ENCODE results near the gene VPS37B.

Gene VPS37B

GRCh38 chr12:122820138-122820537 lies 75.8 kb downstream of the VPS37B start:
- peak in 1 of 2 experiments; percentile 56 for DNase-seq (ENCODE audit: low read depth in 1 of 2, low spot score in 1 of 2)
- Histone ChIP-seq H3K27me3 (ENCODE audit: insufficient read depth, poor library complexity, severe bottlenecking) (no peaks in the 10 kb centered on the region), H3K27ac (replicated peaks) (peak overlapping the region; percentile 64), H3K4me3 (replicated peaks; ENCODE audit: insufficient read depth, low read length) (no peak overlapping the region)
- TF ChIP-seq, protein P1, sequence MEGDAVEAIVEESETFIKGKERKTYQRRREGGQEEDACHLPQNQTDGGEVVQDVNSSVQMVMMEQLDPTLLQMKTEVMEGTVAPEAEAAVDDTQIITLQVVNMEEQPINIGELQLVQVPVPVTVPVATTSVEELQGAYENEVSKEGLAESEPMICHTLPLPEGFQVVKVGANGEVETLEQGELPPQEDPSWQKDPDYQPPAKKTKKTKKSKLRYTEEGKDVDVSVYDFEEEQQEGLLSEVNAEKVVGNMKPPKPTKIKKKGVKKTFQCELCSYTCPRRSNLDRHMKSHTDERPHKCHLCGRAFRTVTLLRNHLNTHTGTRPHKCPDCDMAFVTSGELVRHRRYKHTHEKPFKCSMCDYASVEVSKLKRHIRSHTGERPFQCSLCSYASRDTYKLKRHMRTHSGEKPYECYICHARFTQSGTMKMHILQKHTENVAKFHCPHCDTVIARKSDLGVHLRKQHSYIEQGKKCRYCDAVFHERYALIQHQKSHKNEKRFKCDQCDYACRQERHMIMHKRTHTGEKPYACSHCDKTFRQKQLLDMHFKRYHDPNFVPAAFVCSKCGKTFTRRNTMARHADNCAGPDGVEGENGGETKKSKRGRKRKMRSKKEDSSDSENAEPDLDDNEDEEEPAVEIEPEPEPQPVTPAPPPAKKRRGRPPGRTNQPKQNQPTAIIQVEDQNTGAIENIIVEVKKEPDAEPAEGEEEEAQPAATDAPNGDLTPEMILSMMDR (IDR thresholded peaks at IDR 0.05; ENCODE audit: insufficient read depth, low read length), result no peak
- peak; percentile 54; the same call in 1 of the 2 replicates for TF ChIP-seq SPI1 (IDR thresholded peaks at IDR 0.05; ENCODE audit: borderline replicate concordance, low read depth)

- TF ChIP-seq POLR2AphosphoS5 (IDR thresholded peaks at IDR 0.05; ENCODE audit: low read depth) (no peak), GABPA (IDR thresholded peaks at IDR 0.05; ENCODE audit: low read depth) (no peak), SPI1 (IDR thresholded peaks at IDR 0.05; ENCODE audit: borderline replicate concordance, low read depth) (no peak)
- TF ChIP-seq, protein P1 (IDR thresholded peaks at IDR 0.05; ENCODE audit: insufficient read depth, low read length), result no peak
- TF ChIP-seq, protein P2, sequence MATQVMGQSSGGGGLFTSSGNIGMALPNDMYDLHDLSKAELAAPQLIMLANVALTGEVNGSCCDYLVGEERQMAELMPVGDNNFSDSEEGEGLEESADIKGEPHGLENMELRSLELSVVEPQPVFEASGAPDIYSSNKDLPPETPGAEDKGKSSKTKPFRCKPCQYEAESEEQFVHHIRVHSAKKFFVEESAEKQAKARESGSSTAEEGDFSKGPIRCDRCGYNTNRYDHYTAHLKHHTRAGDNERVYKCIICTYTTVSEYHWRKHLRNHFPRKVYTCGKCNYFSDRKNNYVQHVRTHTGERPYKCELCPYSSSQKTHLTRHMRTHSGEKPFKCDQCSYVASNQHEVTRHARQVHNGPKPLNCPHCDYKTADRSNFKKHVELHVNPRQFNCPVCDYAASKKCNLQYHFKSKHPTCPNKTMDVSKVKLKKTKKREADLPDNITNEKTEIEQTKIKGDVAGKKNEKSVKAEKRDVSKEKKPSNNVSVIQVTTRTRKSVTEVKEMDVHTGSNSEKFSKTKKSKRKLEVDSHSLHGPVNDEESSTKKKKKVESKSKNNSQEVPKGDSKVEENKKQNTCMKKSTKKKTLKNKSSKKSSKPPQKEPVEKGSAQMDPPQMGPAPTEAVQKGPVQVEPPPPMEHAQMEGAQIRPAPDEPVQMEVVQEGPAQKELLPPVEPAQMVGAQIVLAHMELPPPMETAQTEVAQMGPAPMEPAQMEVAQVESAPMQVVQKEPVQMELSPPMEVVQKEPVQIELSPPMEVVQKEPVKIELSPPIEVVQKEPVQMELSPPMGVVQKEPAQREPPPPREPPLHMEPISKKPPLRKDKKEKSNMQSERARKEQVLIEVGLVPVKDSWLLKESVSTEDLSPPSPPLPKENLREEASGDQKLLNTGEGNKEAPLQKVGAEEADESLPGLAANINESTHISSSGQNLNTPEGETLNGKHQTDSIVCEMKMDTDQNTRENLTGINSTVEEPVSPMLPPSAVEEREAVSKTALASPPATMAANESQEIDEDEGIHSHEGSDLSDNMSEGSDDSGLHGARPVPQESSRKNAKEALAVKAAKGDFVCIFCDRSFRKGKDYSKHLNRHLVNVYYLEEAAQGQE (IDR thresholded peaks at IDR 0.05; ENCODE audit: insufficient replicate concordance, low read depth), result no peak
- no peak overlapping the region for H3K27ac ChIP-seq (replicated peaks)
- no peak overlapping the region for H3K4me3 ChIP-seq (replicated peaks; ENCODE audit: insufficient read depth, low read length)
- no peak for DNase-seq (ENCODE audit: low read depth in 1 of 2, low spot score in 1 of 2)
- H3K27me3 ChIP-seq (ENCODE audit: insufficient read depth, poor library complexity, severe bottlenecking), result no peaks in the 10 kb centered on the region
Measured at GRCh38 chr12:122819209-122819785, 76.6 kb downstream of the VPS37B start.
